ENCODE measurements around the gene ZNF219.

- TF ChIP-seq CTCF (IDR thresholded peaks at IDR 0.05; ENCODE audit: borderline replicate concordance, extremely low read depth, low read length, poor library complexity, severe bottlenecking) (peak; percentile 64), EZH2 (IDR thresholded peaks at IDR 0.05; ENCODE audit: borderline replicate concordance, low read depth, low read length, severe bottlenecking) (no peak)
These were observed 8.1 kb downstream of the ZNF219 start for GRCh38 chr14:21090194-21090939.
